Lower leg skin (tissue), 4 donors: Measurements from ENCODE around the gene FTO. TPM values are rescaled to one million over a fixed set of nuclear protein-coding genes. Genes with fewer than 3 reads are reported as not detected.

Experiments used
- DNase-seq, 2 donors: peaks; one replicate each; pipeline ENCODE4 v3.0.0-alpha.2; 2019; ENCODE audit warnings: low spot score in 2 of 2
- H3K4me3 ChIP-seq: fragments of 200-600 bp; sonication (generic); 2 replicates; pipeline ENCODE4 v1.5.1; 2017; ENCODE audit warnings: mild to moderate bottlenecking, low read depth; ENCODE audit not compliant: poor library complexity, severe bottlenecking
- CTCF ChIP-seq, 3 donors: fragments of 450-650 bp; IDR thresholded peaks; one replicate each; pipeline ENCODE4 v1.5.1; 2016; ENCODE audit warnings: antibody characterized with exemption in 3 of 3, mild to moderate bottlenecking in 3 of 3, moderate library complexity in 2 of 3
- POLR2A ChIP-seq, 2 donors: fragments of 450-650 bp; IDR thresholded peaks; one replicate each; pipeline ENCODE4 v1.6.1; 2016 to 2017; ENCODE audit warnings: antibody characterized with exemption in 2 of 2, mild to moderate bottlenecking in 1 of 2, moderate library complexity in 1 of 2
- WGBS, 2 donors: methylation state at CpG; one replicate each; pipeline ENCODE4 v1.1.5; 2018; 5-methylcytosine and 5-hydroxymethylcytosine counted together
- intact Hi-C: fragments of 100-400 bp; cut with DNase I; formaldehyde crosslinking; loops from one replicate; pipeline ENCODE4 v1.15.0; 2023; ENCODE audit warnings: low total_unique reads
- total RNA-seq, 4 donors: library from RNA; depleted of rRNA; stranded (reverse); fragments of >200 nt; gene quantifications; one replicate each; pipeline ENCODE4 v1.1.0, GENCODE V29; 2016

Gene FTO
- total RNA-seq, 4 donors from 2014 or later: 61.2 to 88.2 (median 64.1) TPM

GRCh38 chr16:54175169-54175551 is 471.2 kb downstream of the FTO start:
- intact Hi-C loops: loop anchor here (5.0 kb wide), 1 partner anchor 273 kb away; no protein-coding TSS in a partner anchor
- TF ChIP-seq POLR2A (IDR thresholded peaks at IDR 0.05): no peak
- no peak for TF ChIP-seq CTCF (IDR thresholded peaks at IDR 0.05)
- H3K4me3 ChIP-seq: no peak overlapping the region
- 36 to 54% methylated on average over 9 of the region's 9 CpGs for WGBS, 2 donors
- no peak for DNase-seq

- H3K4me3 ChIP-seq: no peak overlapping the region
- TF ChIP-seq CTCF (IDR thresholded peaks at IDR 0.05): no peak
- no peak for TF ChIP-seq POLR2A (IDR thresholded peaks at IDR 0.05)
- intact Hi-C loops: loop anchor here (5.0 kb wide), 1 partner anchor 273 kb away; no protein-coding TSS in a partner anchor
- no peak for DNase-seq
- WGBS, 2 donors: 44 to 53% methylated on average over 19 of the region's 19 CpGs
Observed at GRCh38 chr16:54175552-54176375, 471.8 kb downstream of the FTO start.

- no peak for TF ChIP-seq CTCF (IDR thresholded peaks at IDR 0.05)
- no peak for TF ChIP-seq POLR2A (IDR thresholded peaks at IDR 0.05)
- no peak for DNase-seq
- no peak overlapping the region for H3K4me3 ChIP-seq
- intact Hi-C loops: loop anchor here (5.0 kb wide), 1 partner anchor 274 kb away; no protein-coding TSS in a partner anchor
- WGBS, 2 donors: 54 to 61% methylated on average over 19 of the region's 19 CpGs
Observed at GRCh38 chr16:54176376-54176901, 472.5 kb downstream of the FTO start.

- TF ChIP-seq CTCF (IDR thresholded peaks at IDR 0.05) (no peak), POLR2A (IDR thresholded peaks at IDR 0.05) (no peak)
- DNase-seq: no peak
- 93 to 96% methylated on average over 26 of the region's 26 CpGs for WGBS, 2 donors
- no peak overlapping the region for H3K4me3 ChIP-seq
- intact Hi-C loops: loop anchor here (5.0 kb wide), 1 partner anchor 275 kb away; no protein-coding TSS in a partner anchor
Observed at GRCh38 chr16:54177052-54177861, 473.3 kb downstream of the FTO start.

- intact Hi-C loops: loop anchor here (5.0 kb wide), 1 partner anchor 276 kb away; no protein-coding TSS in a partner anchor
- H3K4me3 ChIP-seq: no peak overlapping the region
- DNase-seq: no peak
- TF ChIP-seq POLR2A (IDR thresholded peaks at IDR 0.05) (no peak), CTCF (IDR thresholded peaks at IDR 0.05) (no peak)
- WGBS, 2 donors: 71 to 74% methylated on average over 11 of the region's 11 CpGs
Observed at GRCh38 chr16:54177862-54178477, 474.0 kb downstream of the FTO start.
